GM19025 (cell line): ENCODE measurements around the gene LGR4.
"Not testable (repeated sequence)": the region's sequence is repeated elsewhere in the genome, so short reads cannot be mapped to it uniquely, and the experiment has no call there.

ENCODE experiments used
- ATAC-seq: cut with Tn5 transposase; IDR thresholded peaks from one replicate; pipeline ENCODE4 v1.9.1; 2021; ENCODE audit warnings: mild to moderate bottlenecking, low read depth, moderate library complexity; ENCODE audit not compliant: unreplicated experiment

The LGR4 gene, protein sequence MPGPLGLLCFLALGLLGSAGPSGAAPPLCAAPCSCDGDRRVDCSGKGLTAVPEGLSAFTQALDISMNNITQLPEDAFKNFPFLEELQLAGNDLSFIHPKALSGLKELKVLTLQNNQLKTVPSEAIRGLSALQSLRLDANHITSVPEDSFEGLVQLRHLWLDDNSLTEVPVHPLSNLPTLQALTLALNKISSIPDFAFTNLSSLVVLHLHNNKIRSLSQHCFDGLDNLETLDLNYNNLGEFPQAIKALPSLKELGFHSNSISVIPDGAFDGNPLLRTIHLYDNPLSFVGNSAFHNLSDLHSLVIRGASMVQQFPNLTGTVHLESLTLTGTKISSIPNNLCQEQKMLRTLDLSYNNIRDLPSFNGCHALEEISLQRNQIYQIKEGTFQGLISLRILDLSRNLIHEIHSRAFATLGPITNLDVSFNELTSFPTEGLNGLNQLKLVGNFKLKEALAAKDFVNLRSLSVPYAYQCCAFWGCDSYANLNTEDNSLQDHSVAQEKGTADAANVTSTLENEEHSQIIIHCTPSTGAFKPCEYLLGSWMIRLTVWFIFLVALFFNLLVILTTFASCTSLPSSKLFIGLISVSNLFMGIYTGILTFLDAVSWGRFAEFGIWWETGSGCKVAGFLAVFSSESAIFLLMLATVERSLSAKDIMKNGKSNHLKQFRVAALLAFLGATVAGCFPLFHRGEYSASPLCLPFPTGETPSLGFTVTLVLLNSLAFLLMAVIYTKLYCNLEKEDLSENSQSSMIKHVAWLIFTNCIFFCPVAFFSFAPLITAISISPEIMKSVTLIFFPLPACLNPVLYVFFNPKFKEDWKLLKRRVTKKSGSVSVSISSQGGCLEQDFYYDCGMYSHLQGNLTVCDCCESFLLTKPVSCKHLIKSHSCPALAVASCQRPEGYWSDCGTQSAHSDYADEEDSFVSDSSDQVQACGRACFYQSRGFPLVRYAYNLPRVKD

DNA sequence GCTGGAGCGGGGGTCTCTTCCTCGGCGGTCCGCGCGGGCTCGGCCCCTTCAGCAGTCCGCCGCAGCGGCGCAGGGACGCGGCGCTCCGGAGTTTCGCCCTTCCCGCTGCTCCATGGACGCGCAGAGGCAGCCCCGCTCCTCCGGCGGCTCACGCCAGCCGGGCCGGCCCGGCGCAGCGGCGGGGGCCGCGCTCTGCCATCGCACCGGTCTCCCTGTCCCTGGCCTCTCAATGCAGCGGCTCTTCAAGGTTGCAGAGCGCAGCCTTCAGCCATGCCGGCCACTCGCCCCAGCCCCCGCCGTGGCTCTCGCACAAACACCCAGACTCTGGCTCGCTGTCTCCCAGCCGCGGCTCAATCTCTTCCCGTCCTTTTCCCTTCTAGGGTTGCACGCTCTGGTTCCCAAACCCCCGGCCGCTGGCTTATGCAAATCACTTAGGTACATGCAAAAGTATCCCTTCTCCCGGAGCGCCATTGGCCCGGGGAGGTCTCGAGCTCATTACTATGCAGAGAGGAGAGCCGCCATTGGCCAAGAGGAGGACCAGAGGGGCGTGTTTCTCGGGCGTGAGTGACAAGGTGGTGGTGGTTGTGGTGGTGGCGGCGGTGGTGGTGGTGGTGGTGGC lies at the start of gene LGR4:
Gene LGR4 (minus strand): TSS at position 393 of the 619 bp plus-strand sequence. CDS start 488 bp downstream, outside the sequence.
- peak; percentile 67 for ATAC-seq

DNA sequence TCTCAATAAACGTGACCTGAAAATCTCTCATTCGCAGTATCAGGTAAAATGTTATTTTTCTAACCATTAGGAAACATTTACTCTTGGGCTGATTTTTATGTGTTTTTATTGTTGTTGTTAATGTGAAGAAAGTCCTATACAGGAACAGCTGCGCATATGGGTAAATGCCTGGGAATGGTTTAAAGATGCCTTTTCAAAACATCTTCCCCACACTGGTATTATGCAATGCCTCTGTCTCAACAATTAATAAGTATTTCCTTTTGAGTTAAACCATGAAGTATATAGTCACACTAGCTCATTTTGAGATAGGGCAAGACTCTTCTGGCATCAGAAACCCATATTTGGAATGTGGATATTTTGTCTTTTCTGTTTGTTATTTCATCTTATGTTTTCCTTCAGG lies 47.6 kb upstream of the LGR4 start:
- ATAC-seq = no peak

DNA sequence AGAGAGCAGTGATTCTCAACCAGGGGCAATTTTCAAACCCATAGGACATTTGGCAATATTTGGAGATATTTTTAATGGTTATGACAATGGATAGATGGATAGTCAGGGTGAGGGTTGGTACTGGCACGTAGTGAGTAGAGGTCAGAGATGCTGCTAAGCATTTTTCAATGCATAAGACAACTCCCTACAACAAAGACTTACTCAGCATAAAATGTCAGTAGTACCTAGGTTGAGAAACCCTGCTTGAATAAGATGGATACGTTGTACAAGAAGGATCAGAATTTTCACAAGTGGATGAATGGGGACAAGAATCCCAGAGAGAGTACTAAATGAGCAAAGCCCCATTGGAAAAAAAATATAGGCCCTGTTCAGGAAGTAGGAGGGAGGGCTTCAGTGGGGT lies 45.9 kb upstream of the LGR4 start:
- no peak for ATAC-seq

DNA sequence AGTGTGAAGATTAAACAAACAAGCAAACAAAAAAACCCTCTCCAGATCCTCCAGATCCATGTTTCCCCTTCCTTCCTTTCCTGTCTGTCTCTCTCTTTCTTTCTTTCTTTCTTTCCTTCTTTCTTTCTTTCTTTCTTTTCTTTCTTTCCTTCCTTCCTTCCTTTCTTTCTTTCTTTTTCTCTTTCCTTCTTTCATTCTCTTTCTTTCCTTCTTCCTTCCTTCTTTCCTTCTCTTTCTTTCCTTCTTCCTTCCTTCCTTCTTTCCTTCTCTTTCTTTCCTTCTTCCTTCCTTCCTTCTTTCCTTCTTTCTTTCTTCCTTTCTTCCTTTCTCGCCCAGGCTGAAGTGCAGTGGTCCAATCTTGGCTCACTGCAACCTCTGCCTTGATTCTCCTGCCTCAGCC lies 44.9 kb upstream of the LGR4 start:
- ATAC-seq = not testable (repeated sequence)

DNA sequence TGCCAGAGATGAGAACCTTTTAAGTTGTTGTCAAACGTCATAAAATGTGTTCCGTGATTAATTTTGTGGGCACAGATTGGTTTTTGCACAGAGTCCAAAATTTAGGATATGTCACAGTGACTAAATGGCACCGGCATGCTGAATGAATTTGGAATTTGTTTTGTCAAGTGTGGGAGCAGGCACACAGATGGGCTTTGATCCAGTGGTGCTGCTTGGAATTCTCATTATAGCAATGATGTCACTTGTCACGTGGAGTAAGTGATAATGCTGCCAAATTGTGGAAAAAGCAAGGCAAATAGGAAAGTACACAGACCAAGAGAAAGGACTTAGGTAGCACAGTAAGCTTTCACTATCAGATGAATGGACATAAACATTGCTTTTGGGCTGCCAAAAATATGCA lies 42.0 kb upstream of the LGR4 start:
- ATAC-seq = no peak

DNA sequence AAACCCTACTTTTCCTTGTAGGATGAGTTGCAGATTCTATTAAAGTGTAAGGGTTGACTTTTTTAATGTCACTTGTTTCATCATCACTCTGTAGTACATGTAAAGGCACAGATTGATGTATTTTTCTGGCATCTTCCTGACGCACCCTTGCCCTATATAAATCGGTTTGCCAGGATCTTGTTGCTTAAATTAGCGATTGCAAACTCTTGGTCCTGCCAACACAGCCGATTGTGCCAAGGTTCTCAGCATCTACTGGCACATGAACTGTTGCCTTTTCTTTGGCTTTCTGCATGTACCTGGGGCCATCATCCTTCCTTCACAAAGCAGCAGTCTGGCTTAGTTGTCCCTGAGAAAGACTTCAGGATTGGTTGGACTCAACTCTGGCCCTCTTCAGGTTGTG lies 41.5 kb upstream of the LGR4 start:
- ATAC-seq = no peak

DNA sequence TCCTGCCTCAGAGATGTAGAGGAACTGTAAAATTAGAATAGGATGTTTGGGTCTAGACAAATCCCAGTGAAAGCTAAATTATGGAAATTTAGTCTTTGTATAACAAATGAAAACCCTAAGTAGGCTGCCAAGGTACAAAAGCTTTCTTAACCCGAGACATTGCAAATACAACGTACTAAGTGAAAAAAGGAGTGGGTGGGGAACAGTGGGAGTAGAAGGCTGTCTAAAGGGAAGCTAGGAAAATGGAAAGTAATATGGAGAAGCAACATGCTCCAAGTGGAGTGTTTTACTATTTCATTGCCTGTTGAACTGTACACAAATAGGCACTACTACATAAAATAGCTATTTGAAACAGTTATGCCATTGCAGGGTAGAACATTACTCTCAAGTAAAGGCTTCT lies 40.8 kb upstream of the LGR4 start:
- ATAC-seq = no peak

DNA sequence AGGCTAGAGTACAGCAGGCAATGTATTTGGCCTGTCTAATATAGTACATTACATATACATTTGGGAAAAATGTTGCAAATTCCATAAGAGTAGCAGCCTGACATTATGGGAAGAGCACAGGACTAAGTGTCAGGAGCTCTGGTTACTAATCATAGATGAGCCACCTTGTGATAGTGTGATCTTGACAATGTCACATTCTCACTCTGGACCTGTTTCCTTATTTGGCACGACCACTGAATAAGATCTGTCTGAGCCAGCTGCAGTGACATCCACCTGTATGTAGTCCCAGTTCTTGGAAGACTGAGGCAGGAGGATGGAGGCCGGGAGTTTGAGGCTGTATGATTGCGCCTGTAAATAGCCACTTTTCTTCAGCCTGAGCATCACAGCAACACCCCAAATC lies 39.6 kb upstream of the LGR4 start:
- no peak for ATAC-seq

DNA sequence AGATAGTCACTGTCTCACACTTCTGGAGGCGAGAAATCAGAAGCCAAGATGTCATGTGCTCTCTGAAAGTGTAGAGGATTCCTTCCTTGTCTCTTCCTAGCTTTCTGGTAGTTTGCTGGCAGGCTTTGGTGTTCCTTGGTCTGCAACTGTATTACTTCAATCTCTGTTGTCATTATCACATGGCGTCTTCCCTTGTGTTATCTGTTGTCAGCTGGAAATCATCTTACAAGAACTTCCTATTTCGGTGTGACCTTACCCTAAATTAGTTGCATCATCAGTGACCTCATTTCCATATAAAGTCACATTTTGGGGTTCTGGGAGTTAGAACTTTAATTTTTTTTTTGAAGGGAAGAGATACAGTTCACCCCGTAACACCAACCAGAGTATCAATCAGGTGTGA lies 37.3 kb upstream of the LGR4 start:
- ATAC-seq = no peak

DNA sequence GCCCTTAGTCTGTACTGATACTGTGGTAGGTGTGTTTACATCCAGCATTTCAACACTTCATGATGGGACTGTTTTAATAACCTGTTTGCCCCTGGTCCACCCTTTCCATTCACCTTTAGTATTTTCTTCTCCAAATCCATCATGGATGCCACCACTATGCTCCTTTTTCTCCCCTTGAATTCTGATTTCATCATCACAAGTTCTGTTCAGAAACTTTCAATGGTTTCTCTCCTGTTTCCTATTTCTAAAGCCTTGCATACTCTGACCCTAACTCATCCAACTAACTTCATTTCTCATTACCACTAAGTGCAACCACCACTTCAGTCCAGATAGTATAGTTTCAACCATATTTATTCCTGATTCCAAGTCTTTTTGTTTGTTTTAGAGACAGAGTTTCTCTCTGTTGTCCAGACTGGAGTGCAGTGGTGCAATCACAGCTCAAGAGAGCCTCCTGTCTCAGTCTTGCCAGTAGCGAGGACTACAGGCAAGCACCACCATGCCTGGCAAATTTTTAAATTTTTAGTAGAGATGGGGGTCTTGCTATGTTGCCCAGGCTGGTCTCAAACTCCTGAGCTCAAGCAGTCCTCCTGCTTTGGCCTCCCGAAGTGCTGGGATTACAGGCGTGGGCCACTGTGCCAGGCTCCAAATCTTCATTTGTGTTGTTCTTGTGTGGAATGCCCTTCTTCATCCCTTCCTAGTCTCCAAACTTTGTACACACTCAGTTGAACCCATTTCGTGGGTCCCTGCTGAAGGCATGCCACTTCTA lies 35.1 kb upstream of the LGR4 start:
- no peak for ATAC-seq

DNA sequence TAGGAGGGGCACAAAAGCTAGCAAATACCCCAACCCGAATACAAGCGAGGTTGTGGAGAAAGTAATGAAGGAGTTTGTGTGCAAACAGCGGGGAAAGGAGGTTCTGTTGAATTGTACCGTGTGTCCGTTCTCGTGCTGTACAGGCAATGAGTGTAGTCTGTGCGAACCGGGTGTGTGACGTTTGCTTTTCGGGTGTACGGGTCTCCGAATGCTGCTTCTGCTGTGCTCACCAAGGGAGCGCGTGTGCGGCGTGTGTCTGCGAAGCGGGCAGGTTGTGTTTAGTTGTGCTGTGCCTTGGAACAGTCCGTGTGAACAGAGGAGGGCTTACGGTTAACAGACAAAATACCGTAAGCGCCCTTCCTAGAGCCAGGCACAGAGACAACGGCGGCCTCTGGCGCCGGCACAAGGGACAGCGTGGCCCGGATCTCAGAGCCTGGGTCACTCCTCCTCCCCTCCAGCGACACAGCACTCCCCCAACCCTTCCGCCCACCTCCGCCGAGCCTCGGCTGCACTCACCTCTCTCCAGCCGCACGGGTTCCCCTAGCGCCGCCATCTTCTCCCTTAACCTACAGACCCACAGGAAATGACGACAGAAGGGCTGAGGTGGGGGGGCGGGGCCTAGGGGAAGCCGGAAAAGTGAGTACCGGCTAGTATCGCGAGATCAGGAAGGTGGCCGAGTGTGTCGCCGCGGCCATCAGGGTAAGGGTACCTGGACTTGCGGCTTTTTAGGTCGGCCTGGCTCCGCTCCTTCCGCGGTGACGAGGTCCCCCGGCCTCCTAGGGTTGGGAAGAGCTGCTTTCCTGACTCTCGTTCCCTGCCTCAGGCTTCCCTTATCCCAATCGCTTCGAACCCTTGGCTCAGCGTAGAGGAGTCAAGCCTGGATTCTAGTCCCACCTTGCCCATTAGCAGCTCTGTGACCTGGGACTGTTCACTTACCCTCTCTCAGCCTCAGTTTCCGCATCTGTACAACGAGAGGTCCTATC lies 33.9 kb upstream of the LGR4 start, which contains the start of gene LIN7C:
Gene LIN7C (minus strand): TSS at position 570 of the 983 bp plus-strand sequence. CDS start 17 bp downstream, at position 553.
- peak; percentile 90 for ATAC-seq

DNA sequence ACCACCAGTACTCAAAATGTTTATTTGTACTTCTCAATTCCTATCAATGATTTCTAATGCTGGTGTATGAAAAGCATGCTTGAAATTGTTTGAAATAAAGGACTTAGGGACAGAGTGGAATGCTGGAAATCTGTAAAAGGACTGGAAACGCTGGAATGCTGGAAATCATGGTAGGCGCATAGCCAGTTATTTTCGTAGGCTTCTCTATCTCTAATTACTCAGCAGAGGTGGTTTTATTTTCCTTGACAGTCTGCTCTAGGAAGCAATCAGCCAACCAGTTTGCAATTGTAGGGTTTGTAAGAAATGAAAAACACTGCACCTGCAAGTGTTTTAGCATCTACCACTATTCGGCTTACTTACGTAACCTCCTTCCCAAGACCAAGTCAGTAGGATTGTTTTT lies 33.2 kb upstream of the LGR4 start:
- no peak for ATAC-seq

DNA sequence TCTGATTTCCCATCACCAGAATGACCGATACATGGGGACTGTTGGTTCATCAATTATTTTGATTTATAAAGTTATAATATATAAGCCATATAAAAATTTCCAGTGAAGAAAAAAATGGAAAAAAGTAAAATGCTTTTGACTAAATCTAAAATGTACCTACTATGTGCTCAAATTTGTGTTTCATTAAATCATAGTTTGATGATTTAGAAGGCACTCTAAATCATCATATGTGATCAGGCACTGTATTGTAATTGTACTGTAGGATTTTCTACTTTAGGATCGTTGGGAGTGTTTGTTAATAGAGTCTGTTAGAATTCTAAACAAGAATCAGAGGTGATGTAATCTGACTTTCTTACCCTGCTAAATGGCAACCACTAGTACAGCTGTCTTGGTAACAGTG lies 31.6 kb upstream of the LGR4 start:
- ATAC-seq = no peak

DNA sequence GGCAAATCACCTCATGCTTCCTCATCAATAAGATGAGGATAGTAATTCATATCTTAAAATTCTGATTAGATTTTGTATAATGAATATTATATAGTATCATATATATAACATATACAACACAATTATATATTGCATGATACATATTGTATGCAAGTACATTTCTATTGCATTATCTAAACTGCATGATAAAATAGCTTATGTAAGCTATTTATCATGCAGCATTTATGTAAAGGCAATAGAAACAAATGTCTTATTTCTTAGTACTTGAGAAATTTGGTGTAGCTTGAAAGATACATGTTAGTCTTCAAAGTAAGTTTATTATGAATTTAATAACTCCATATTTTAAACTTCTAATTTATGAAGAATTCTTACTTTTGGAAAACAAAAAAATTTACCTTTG lies 28.5 kb upstream of the LGR4 start:
- ATAC-seq = no peak

DNA sequence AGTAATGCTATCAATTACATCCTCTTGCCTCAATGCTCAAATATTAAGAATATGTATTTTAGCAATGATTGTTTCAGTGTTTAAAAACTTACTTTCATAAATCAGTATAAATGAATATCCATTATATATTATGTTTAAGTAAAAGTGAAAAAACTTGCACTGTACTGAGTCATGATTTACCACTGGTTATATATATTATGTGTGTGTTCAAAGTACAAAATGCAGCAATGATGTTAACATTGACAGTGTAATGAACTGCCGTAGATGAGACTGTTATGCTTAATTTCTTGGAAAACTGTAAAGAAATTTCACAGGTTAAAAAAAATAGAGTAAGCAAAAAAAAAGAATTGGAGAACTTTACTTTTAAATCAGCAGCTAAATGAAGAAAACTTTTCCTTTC lies 25.3 kb upstream of the LGR4 start:
- no peak for ATAC-seq

DNA sequence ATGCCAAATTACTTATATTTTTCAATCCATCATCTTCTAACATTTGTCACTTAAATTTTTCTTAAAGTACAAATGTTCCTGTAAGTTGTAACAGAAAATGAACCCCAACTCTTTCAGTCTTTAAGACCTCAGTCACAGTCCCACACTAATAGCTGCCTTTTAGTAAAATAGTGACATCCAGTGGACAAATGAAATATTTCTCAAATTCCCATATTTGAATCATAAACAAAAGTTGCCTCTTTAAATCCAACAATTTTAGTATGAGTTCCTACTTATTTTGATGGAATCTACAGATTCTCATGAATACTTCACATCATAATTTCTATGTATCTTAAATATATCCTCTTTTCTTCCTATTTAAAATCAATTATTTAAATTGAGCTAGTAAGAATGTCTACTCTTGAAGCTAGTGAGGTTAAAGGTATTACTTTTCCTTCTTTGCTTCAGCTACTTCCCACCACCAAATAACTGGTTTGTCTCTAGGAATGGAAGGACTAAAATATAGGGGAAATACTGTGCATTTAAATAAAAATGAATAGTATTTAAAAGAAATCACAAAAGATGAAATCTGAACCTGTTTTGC lies 24.8 kb upstream of the LGR4 start:
- ATAC-seq = no peak

DNA sequence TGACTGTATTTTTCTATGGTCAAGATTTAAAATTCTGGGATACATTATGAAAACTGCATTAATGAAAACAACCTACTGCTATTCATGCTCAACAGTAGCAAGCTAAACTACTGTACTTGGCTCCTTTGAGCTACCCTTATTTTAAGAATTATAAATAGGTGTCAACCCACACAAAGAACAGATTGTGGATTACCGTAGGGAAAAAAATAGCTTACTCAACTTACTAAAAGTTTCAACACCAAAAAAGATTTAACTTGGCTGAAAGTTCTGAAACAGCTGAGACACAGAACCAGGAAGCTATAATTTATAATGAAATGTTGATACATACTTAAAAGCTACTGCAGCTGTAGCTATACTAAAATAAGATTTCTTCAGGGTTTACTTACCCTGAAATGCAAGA lies 23.9 kb upstream of the LGR4 start:
- ATAC-seq = no peak

DNA sequence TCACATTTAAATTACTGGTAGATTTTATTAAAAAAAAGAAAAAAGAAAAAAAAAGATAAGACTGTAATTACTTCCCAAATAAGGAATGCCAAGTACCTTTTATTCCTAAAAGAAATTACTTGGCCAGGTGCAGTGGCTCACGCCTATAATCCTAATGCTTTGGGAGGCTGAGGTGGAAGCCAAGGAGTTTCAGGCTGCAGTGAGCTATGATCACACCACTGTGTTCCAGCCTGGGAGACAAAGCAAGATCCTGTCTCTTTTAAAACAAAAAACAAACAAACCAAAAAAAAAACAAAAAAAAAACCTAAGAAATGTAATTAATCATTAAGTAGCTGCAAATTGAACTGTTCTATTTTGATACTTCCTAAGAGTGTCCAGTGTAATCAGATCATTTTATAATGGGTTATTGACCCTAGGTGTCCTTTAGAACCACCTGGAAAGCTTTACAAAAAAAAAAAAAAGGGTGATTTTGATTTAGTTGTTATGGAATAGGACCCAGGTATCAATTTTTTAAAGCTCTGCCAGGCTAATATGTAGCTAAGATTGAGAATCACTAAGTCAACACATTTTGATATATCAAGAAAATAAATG lies 23.2 kb upstream of the LGR4 start:
- no peak for ATAC-seq
